OCI-LY3 (cell line): ENCODE measurements around the gene FNIP1.

Experiments used
- EZH2phosphoT487 ChIP-seq: fragments of 200-600 bp; shearing (Covaris generic); IDR thresholded peaks from 2 replicates; pipeline ENCODE4 v1.6.1; 2018; ENCODE audit warnings: antibody characterized with exemption, mixed run types, low read depth
- TF ChIP-seq, protein P1 (sequence below): fragments of 200-600, 300-600 bp; sonication (generic); IDR thresholded peaks from 2 replicates; pipeline ENCODE4 v1.5.1; 2014; ENCODE audit warnings: antibody characterized with exemption, low read length, low read depth

DNA sequence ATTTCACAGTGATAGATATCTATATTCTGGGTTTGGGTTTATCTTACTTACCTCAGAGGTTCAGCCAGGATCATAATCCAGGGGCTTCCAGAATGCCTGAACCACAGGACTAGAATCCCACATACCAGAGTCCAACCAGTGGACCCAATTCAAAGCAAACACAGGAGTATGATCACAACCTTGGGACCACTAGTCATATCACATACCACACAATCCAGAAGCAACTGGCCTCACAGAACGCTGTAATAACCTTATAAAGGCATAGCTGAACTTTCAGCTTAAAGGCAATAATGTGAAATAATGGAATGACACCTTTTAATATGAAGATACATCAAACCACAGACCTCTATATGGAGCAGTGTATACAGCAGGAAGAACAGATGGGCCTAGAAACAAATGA, 187.0 kb downstream of the FNIP1 start:
- no peak for TF ChIP-seq EZH2phosphoT487
- TF ChIP-seq, protein P1, sequence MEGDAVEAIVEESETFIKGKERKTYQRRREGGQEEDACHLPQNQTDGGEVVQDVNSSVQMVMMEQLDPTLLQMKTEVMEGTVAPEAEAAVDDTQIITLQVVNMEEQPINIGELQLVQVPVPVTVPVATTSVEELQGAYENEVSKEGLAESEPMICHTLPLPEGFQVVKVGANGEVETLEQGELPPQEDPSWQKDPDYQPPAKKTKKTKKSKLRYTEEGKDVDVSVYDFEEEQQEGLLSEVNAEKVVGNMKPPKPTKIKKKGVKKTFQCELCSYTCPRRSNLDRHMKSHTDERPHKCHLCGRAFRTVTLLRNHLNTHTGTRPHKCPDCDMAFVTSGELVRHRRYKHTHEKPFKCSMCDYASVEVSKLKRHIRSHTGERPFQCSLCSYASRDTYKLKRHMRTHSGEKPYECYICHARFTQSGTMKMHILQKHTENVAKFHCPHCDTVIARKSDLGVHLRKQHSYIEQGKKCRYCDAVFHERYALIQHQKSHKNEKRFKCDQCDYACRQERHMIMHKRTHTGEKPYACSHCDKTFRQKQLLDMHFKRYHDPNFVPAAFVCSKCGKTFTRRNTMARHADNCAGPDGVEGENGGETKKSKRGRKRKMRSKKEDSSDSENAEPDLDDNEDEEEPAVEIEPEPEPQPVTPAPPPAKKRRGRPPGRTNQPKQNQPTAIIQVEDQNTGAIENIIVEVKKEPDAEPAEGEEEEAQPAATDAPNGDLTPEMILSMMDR, result no peak
